Activated CD4-positive, CD25-positive, alpha-beta regulatory T cell (primary cell): Measurements from ENCODE around the gene RIOK2.

Source experiments
- DNase-seq, 4 experiments: peaks; one replicate each; lab custom pipeline; 2025; lab: John Stamatoyannopoulos, UW

The RIOK2 gene

DNA sequence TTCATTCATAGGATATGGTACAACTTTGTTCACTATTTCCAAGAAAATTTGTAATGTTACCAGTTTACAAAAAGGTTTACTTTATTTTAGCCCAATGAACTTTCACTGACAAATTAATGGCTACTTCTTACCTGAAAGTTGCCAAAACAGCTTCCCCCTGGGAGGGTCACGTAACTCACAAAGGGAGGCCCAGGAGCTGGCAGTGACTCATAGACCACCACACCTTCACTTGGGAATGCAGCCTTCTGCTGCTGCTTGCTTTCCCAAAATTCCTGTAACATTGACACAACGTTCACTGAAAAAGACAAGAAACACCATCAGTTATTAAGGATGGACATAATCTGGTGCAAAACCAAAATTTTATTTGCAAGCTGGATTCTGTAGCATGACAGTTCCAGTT is 58.7 kb downstream of the RIOK2 start:
- no peak for DNase-seq

DNA sequence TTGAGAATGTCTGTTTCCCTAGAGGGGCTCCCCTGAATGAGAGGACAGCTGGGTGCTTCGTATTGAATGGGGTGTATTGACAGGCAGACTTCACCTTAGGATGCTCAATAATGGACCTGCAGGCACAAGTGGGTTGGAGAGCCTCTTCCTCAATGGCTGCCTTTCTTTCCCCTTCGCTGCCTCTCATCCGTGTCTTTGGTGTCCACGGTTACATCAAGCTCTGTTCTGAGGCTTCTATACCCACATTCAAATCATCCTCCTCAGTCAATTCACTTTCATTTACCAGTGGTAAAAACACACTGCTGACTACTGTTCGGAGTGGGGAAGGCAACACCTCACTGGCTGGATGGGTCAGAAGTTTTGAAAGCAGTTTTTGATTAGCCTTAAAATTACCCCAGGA is 61.2 kb downstream of the RIOK2 start:
- DNase-seq: no peak

DNA sequence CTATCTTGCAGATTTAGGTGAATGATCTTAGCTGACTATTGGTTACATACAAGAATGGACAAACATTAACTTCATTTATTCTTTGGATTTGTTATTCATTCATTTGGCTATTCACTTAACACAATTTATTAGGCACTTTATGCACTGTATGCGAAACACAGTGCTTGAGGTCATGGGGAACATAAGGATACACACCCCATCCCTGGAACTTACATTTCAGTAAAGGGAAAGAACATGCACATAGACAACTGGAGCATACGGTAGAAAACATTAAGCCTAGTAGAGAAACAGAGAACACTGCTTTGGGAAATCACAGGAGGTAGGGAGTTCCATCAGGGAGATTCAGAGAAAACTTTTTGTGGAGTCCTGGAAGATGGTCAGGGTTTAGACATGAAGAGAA is 62.9 kb downstream of the RIOK2 start:
- DNase-seq: no peak

- no peak for DNase-seq
Observed at GRCh38 chr5:97119007-97119390, 64.0 kb downstream of the RIOK2 start.

DNA sequence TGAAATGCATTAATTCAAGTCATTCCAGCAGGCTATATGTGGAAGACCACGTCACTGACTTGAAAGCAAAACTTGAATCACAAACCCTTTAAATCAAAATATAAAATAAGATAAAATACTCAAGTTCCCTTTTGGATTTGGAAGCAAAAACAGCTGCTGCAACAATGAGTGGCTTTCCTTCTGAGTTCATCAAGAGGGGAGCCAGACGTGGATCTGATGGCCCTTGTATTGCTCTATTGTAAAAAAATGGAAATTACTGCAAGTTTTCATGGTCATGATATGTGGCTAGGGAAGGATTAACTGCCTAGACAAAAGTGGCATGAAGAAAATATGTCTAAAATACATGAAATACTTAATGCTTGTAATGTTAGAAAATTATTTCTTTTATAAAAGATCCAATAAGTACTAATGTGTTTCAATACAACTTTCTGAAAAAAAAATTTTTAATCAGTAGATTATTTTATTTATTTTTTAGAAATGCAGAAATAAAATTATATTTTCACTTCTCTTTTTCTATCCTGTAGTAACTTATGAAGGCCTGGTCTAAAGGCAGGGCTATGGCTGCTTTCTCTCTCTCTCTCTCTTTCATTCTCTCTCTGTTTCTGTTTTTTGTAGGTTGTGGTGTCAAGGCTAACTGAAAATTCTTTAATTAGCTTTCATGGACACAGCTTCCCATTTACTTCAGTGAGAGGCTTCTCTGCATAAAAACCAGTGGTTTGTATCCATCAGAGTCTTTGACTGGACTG is 64.6 kb downstream of the RIOK2 start:
- DNase-seq: no peak

- no peak for DNase-seq
Observed at GRCh38 chr5:97115932-97116331, 67.1 kb downstream of the RIOK2 start.

DNA sequence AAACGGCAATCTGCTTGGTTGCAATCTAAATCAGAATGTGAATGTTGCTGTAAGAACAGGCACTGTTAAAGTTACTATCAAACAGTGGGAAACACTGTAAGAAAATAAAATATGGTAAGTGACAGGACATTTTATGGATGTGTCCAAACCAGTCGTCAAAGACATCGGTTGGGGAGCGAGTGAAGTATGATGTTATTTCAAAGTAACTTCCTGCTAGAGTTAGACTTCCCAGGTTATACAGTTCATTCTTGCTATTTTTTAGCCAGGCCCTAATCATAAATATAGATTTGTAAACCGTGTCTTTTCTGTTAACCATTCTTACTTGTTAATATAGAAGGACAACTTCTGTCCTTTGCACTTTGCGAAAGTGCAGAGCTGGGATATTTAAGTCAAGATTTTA is 70.8 kb downstream of the RIOK2 start:
- no peak for DNase-seq

DNA sequence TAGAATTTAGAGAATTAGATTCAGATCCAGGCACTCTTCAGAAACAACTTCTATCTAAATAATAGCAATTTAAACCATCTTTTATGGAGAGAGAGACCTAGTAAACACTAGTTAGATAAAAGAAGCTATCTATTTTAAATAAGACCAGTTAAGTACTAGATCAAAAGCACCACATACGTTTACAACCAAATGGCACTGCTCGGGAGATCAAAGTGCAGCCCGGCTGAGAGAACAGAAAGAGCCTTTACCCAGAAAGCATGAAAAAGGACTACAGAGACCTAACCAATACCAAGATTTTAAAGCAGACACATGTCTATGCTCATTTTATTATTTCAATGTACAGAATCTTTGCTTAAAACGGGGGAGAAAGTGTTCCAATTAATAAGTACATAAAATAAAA is 71.4 kb downstream of the RIOK2 start:
- no peak for DNase-seq

DNA sequence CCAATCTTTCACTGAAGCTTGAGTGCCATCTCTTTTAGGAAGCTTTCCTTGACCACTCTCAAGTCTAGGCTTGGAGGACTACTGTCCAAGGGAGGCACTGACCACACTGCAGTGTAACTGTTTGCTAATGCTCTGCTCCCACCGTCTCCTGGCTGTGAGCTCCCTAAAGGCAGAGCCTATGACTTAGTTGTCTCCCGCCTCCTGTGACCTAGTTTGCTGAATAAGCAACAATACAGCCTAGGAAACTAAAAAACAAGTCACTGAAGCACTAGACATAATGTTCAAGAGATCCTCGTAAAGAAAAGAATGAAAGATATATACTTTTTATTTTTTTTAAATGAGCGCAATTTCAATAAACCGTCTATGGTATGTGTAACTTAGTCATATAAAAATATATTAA is 72.0 kb downstream of the RIOK2 start:
- DNase-seq: no peak
